Measurements from ENCODE around the gene SNAPC4.

- TF ChIP-seq EP300 (IDR thresholded peaks at IDR 0.05), result no peak
- TF ChIP-seq CTCF (IDR thresholded peaks at IDR 0.05), result no peak
Measured at GRCh38 chr9:136387217-136387616, 12.8 kb downstream of the SNAPC4 start.

All from sigmoid colon (tissue), 4 donors.